Measurements from ENCODE around the gene CARD19.
A peak's percentile ranks its signal among the peaks of the same experiment; 100 is the strongest.
"Not testable (repeated sequence)": the region's sequence is repeated elsewhere in the genome, so short reads cannot be mapped to it uniquely, and the experiment has no call there.

CARD19 gene

GRCh38 chr9:93097511-93098201, 1.6 kb downstream of the CARD19 start:
- H3K4me3 ChIP-seq (ENCODE audit: low read depth, low read length), result peak overlapping the region; percentile 87; the same call in 1 of the 2 replicates
- no peak for TF ChIP-seq CTCF (IDR thresholded peaks at IDR 0.05; ENCODE audit: low read depth, low read length, missing control alignments)

GRCh38 chr9:93098236-93098946, 2.4 kb downstream of the CARD19 start:
- DNase-seq (ENCODE audit: low read depth), result no peak
- H3K4me3 ChIP-seq (ENCODE audit: low read depth, low read length), result no peak overlapping the region; the same call in 1 of the 2 replicates

More at GRCh38 chr9:93097511-93098201, 1.6 kb downstream of the CARD19 start:
- no peak for DNase-seq (ENCODE audit: low read depth)

GRCh38 chr9:93099551-93100275, 3.7 kb downstream of the CARD19 start:
- TF ChIP-seq CTCF (IDR thresholded peaks at IDR 0.05; ENCODE audit: low read depth, low read length, missing control alignments), result no peak
- no peak overlapping the region for H3K4me3 ChIP-seq (ENCODE audit: low read depth, low read length)
- DNase-seq (ENCODE audit: low read depth), result no peak

More at GRCh38 chr9:93098236-93098946, 2.4 kb downstream of the CARD19 start:
- no peak for TF ChIP-seq CTCF (IDR thresholded peaks at IDR 0.05; ENCODE audit: low read depth, low read length, missing control alignments)

- no peak overlapping the region for H3K4me3 ChIP-seq (ENCODE audit: low read depth, low read length)
- TF ChIP-seq CTCF (IDR thresholded peaks at IDR 0.05; ENCODE audit: low read depth, low read length, missing control alignments), result no peak
- no peak for DNase-seq (ENCODE audit: low read depth)
Measured at GRCh38 chr9:93100276-93100636, 4.2 kb downstream of the CARD19 start.

GRCh38 chr9:93101086-93101485, 5.1 kb downstream of the CARD19 start:
- not testable (repeated sequence) for H3K4me3 ChIP-seq (ENCODE audit: low read depth, low read length); DNase-seq (ENCODE audit: low read depth)

GRCh38 chr9:93105620-93106019, 9.6 kb downstream of the CARD19 start:
- H3K4me3 ChIP-seq (ENCODE audit: low read depth, low read length), result no peak overlapping the region
- DNase-seq (ENCODE audit: low read depth), result no peak
- TF ChIP-seq CTCF (IDR thresholded peaks at IDR 0.05; ENCODE audit: low read depth, low read length, missing control alignments), result no peak

GRCh38 chr9:93107151-93107824, 11.3 kb downstream of the CARD19 start:
- DNase-seq (ENCODE audit: low read depth), result no peak
- TF ChIP-seq CTCF (IDR thresholded peaks at IDR 0.05; ENCODE audit: low read depth, low read length, missing control alignments), result no peak
- H3K4me3 ChIP-seq (ENCODE audit: low read depth, low read length), result no peak overlapping the region

Measured in GM12864 (cell line).